Osteoblast (primary cell): Measurements from ENCODE around the gene SLC15A3. TPM values are rescaled to one million over a fixed set of nuclear protein-coding genes. Genes with fewer than 3 reads are reported as not detected.

Source experiments
- DNase-seq: peaks from one replicate; pipeline ENCODE4 v3.0.0; 2011; ENCODE audit warnings: low spot score, mixed read lengths; ENCODE audit not compliant: insufficient read length; ENCODE audit errors: missing footprints
- H2AFZ ChIP-seq: 2 replicates; pipeline ENCODE4 v1.6.0; 2011; ENCODE audit warnings: mild to moderate bottlenecking, low read length
- H3K27ac ChIP-seq: 2 replicates; pipeline ENCODE4 v1.5.1; 2011; ENCODE audit warnings: mild to moderate bottlenecking, low read depth, low read length, moderate library complexity
- H3K27me3 ChIP-seq: 2 replicates; pipeline ENCODE4 v1.6.0; 2012; ENCODE audit warnings: mild to moderate bottlenecking, control low read depth, inconsistent platforms, low read length, moderate library complexity; ENCODE audit not compliant: insufficient read depth
- H3K36me3 ChIP-seq: 2 replicates; pipeline ENCODE4 v1.5.1; 2011; ENCODE audit warnings: mild to moderate bottlenecking, low read length, control low read depth, moderate library complexity; ENCODE audit not compliant: insufficient read depth
- H3K4me1 ChIP-seq: 2 replicates; pipeline ENCODE4 v1.5.1; 2011; ENCODE audit warnings: mild to moderate bottlenecking, low read length, control low read depth, moderate library complexity; ENCODE audit not compliant: insufficient read depth
- H3K4me2 ChIP-seq: 2 replicates; pipeline ENCODE4 v1.6.0; 2011; ENCODE audit warnings: mild to moderate bottlenecking, low read length; ENCODE audit not compliant: insufficient read depth
- H3K4me3 ChIP-seq: fragments of 200-600 bp; sonication (generic); 3 replicates; pipeline ENCODE4 v1.5.1; 2012; ENCODE audit warnings: mild to moderate bottlenecking, low read length, inconsistent platforms; ENCODE audit not compliant: insufficient read depth
- H3K79me2 ChIP-seq: 2 replicates; pipeline ENCODE4 v1.6.0; 2012; ENCODE audit warnings: mild to moderate bottlenecking, low read length, control low read depth, inconsistent platforms; ENCODE audit not compliant: insufficient read depth
- H3K9me3 ChIP-seq: 2 replicates; pipeline ENCODE4 v1.5.1; 2011; ENCODE audit warnings: low read depth, low read length, control low read depth
- H4K20me1 ChIP-seq: 2 replicates; pipeline ENCODE4 v1.6.0; 2012; ENCODE audit warnings: mild to moderate bottlenecking, low read length, control low read depth; ENCODE audit not compliant: insufficient read depth
- total RNA-seq: library from RNA; depleted of rRNA; stranded (reverse); fragments of >200 nt; gene quantifications from 2 replicates; pipeline ENCODE4 v1.2.3, GENCODE V29; 2012
- TF ChIP-seq, protein P1 (sequence below): IDR thresholded peaks from 2 replicates; pipeline ENCODE4 v1.5.1; 2011; ENCODE audit warnings: mild to moderate bottlenecking, low read depth, low read length, moderate library complexity; ENCODE audit errors: extremely low read depth

The SLC15A3 gene
- total RNA-seq, 1 donor, result 10.9 TPM

DNA sequence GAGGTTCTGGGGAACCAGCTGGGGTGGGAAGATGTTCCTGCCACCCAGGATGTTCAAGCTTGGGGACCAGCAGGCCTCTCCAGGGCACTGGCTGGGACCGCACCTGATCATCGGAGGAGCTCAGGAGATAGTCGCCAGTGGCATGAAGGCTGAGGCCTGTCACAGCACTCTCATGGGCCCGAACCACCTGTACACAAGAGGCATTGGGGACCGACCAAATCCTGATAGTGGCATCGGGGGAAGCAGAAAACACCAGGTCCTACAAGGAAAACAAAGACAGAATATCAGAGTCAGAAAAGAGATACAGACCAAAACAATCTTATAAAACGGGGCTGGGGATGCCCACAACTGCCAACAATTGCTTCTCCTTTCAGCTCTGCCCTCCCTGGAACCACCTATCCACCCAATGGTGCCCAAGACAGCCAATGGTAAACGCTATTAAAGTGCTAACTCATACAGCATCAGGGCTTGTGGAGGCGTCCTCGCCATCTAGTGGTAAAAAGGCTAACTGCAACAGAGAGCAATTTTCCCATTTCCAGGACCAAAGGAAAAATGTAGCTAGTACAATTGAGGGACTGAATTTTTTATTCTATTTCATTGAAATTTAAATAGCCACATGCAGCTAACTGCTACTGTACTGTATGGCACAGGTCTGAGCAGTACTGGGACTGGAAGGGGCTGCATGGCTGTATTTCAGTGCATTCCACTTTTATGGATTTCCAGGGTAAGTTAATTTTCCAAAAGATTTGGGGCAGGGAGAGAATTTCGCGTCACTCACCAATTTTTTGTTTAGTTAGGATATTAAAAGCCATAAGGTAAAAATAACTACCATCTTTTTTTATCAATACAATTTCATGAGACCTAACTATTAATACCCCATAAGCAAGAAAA lies 52.7 kb downstream of the SLC15A3 start:
- Histone ChIP-seq H3K36me3 (peaks cover 79% of the 10 kb centered on the region), H3K27ac (peak overlapping the region; percentile 8), H2AFZ (no peak overlapping the region), H3K27me3 (no peaks in the 10 kb centered on the region), H3K4me1 (no peaks in the 10 kb centered on the region), H3K79me2 (peaks cover 26% of the 10 kb centered on the region), H4K20me1 (peaks cover 25% of the 10 kb centered on the region), H3K4me3 (no peak overlapping the region), H3K4me2 (no peak overlapping the region), H3K9me3 (no peaks in the 10 kb centered on the region)
- TF ChIP-seq, protein P1, sequence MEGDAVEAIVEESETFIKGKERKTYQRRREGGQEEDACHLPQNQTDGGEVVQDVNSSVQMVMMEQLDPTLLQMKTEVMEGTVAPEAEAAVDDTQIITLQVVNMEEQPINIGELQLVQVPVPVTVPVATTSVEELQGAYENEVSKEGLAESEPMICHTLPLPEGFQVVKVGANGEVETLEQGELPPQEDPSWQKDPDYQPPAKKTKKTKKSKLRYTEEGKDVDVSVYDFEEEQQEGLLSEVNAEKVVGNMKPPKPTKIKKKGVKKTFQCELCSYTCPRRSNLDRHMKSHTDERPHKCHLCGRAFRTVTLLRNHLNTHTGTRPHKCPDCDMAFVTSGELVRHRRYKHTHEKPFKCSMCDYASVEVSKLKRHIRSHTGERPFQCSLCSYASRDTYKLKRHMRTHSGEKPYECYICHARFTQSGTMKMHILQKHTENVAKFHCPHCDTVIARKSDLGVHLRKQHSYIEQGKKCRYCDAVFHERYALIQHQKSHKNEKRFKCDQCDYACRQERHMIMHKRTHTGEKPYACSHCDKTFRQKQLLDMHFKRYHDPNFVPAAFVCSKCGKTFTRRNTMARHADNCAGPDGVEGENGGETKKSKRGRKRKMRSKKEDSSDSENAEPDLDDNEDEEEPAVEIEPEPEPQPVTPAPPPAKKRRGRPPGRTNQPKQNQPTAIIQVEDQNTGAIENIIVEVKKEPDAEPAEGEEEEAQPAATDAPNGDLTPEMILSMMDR, result peak; percentile 96
- DNase-seq, result peak; percentile 93

DNA sequence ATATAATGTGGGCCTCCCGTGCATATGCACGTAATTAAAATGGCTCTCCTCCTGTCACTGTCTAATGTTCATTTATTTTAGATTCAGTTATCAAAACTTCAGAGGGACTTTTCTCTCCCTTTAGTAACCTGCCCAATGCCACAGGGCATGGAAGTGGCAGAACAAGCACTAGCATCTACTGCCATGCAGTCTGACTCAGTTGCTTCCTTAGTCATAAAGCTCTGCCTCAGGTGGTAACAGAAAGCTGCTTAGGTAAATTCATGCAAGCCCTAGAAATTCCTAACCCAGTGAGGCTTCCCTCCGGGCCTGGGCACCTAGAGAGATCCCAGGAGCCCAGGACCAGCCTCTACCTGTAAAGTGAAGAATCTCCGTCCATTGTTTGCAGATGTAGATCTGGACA lies 54.5 kb downstream of the SLC15A3 start:
- peaks cover 8% of the 10 kb centered on the region for H3K79me2 ChIP-seq
- H4K20me1 ChIP-seq, result peaks cover 8% of the 10 kb centered on the region
- H2AFZ ChIP-seq, result no peak overlapping the region
- H3K4me3 ChIP-seq, result no peak overlapping the region
- peaks cover 76% of the 10 kb centered on the region for H3K36me3 ChIP-seq
- no peaks in the 10 kb centered on the region for H3K9me3 ChIP-seq
- H3K4me1 ChIP-seq, result no peaks in the 10 kb centered on the region
- TF ChIP-seq, protein P1, result no peak
- no peak overlapping the region for H3K27ac ChIP-seq
- H3K4me2 ChIP-seq, result no peak overlapping the region
- no peak for DNase-seq
- H3K27me3 ChIP-seq, result no peaks in the 10 kb centered on the region

DNA sequence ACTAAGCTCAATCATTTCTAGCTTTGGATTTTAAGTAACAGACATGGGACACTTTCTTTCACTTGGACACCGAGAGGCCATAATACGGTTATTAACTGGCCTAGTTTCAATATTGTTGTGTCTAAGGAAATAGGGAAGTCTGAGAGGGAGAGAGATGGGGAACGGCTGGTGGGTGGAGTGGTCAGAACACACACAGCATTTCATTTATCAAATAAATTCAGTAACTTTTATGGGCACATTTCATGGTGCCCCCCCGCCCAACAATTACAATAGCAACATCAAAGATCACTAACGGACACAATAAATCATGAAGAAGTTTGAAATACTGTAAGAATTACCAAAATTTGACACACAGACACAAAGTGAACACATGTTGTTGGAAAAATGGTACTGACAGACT lies 56.3 kb downstream of the SLC15A3 start:
- Histone ChIP-seq H3K36me3 (peaks cover 71% of the 10 kb centered on the region), H3K27ac (no peak overlapping the region), H2AFZ (no peak overlapping the region), H3K27me3 (no peaks in the 10 kb centered on the region), H3K79me2 (peaks cover 2% of the 10 kb centered on the region), H3K9me3 (no peaks in the 10 kb centered on the region), H3K4me3 (no peak overlapping the region), H4K20me1 (peaks cover 8% of the 10 kb centered on the region), H3K4me2 (no peak overlapping the region), H3K4me1 (no peaks in the 10 kb centered on the region)
- no peak for DNase-seq
- TF ChIP-seq, protein P1, result no peak

DNA sequence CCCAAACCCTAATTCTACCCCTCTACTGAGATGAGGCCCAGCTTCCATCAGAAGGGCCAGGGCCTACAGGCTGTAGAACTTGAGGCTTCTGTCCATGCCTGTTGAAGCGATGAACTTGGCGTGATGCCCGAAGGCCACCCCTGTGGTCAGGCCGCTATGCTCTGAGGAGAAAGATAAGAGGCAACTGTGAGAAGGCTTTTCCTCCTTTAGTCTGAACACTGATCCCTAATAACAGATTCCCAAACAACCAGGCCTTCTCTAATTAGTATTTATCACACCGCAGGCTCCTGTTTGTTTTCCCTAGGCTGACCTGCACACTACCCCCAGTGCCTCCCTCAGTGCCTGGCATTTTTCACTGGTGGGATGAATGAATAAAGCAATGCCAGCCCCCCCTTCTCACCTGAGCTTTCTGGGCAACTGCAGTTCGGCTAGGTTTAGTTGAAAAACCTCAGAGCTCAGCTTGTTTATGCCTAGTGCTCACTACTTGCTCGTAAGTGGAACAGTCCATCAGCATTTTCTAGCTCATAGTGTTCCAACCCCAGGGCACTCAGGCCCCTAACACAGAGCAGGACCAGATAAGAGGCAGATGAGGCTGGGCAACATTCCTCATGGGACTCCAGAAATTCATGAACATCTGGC lies 60.8 kb downstream of the SLC15A3 start:
- TF ChIP-seq, protein P1, result no peak
- H4K20me1 ChIP-seq, result no peaks in the 10 kb centered on the region
- H3K4me3 ChIP-seq, result no peak overlapping the region
- H3K4me2 ChIP-seq, result no peak overlapping the region
- DNase-seq, result no peak
- no peaks in the 10 kb centered on the region for H3K9me3 ChIP-seq
- H3K36me3 ChIP-seq, result peaks cover 38% of the 10 kb centered on the region
- no peaks in the 10 kb centered on the region for H3K27me3 ChIP-seq
- H3K27ac ChIP-seq, result no peak overlapping the region
- no peaks in the 10 kb centered on the region for H3K4me1 ChIP-seq
- no peaks in the 10 kb centered on the region for H3K79me2 ChIP-seq
- no peak overlapping the region for H2AFZ ChIP-seq
